Purkinje cell (primary cell): ENCODE data around the gene ZNF689. TPM values are rescaled to one million over a fixed set of nuclear protein-coding genes. Genes with fewer than 3 reads are reported as not detected.

Source experiments
- polyA plus RNA-seq: library from polyadenylated mRNA; unstranded; fragments of >200 nt; fragmentation: Nextera tagmentation; gene quantifications from 2 replicates; pipeline ENCODE4 v1.2.1, GENCODE V29; 2014

Gene ZNF689
- polyA plus RNA-seq = 0.94 and 1.2 TPM in 2 replicates

GRCh38 chr16:30609926-30610839 lies at the start of gene ZNF689:
TSS of gene ZNF689 (minus strand) at chr16:30610389. CDS start at chr16:30610041, 348 bp downstream.

GRCh38 chr16:30657866-30658730 lies 47.9 kb upstream of the ZNF689 start, which contains the start of gene FBRS:
TSS of gene FBRS (plus strand) at chr16:30658431. CDS start at chr16:30659519, 1,088 bp downstream.

GRCh38 chr16:30650369-30651123 lies 40.4 kb upstream of the ZNF689 start, which contains the start of gene PRR14:
TSS of gene PRR14 (plus strand) at chr16:30650960. CDS start at chr16:30651646, 686 bp downstream.

GRCh38 chr16:30585400-30586191 lies 24.6 kb downstream of the ZNF689 start, which contains the start of gene ZNF785:
TSS of gene ZNF785 (minus strand) at chr16:30585697. CDS start at chr16:30585611, 86 bp downstream.

GRCh38 chr16:30571445-30572322 lies 38.5 kb downstream of the ZNF689 start, which contains the start of gene ZNF688:
TSS of gene ZNF688 (minus strand) at chr16:30571714. CDS start at chr16:30571629, 85 bp downstream.

GRCh38 chr16:30557957-30558788 lies 52.0 kb downstream of the ZNF689 start, which contains the start of gene ZNF764:
TSS of gene ZNF764 (minus strand) at chr16:30558374. CDS start at chr16:30558182, 192 bp downstream.

Other genes with a start within 250 kb of the ZNF689 start
- 4.2 and 5.3 TPM in 2 replicates for gene TBC1D10B, start 239.9 kb downstream of the ZNF689 start, polyA plus RNA-seq
- not detected in 2 replicates for gene MYL11, start 235.6 kb downstream of the ZNF689 start, polyA plus RNA-seq
- not detected in 2 replicates for gene SEPTIN1, start 227.8 kb downstream of the ZNF689 start, polyA plus RNA-seq
- gene ZNF48, start 215.0 kb downstream of the ZNF689 start, polyA plus RNA-seq = 1.3 and 1.6 TPM in 2 replicates
- 3.1 and 3.9 TPM in 2 replicates for gene ZNF771, start 202.8 kb downstream of the ZNF689 start, polyA plus RNA-seq
- 14.3 and 19.1 TPM in 2 replicates for gene DCTPP1, start 180.4 kb downstream of the ZNF689 start, polyA plus RNA-seq
- gene SEPHS2, start 164.5 kb downstream of the ZNF689 start, polyA plus RNA-seq = 24.3 and 24.4 TPM in 2 replicates
- not detected in 2 replicates for gene ITGAL, start 137.6 kb downstream of the ZNF689 start, polyA plus RNA-seq
- 0.38 TPM in 1 of 2 replicates, not detected in the other for gene ZNF768, start 83.8 kb downstream of the ZNF689 start, polyA plus RNA-seq
- 0.42 and 1.1 TPM in 2 replicates for gene ZNF747, start 75.5 kb downstream of the ZNF689 start, polyA plus RNA-seq
- gene ZNF764, start 52.0 kb downstream of the ZNF689 start, polyA plus RNA-seq = 0.20 and 0.67 TPM in 2 replicates
- 1.0 and 1.2 TPM in 2 replicates for gene ZNF688, start 38.7 kb downstream of the ZNF689 start, polyA plus RNA-seq
- gene ZNF785, start 24.7 kb downstream of the ZNF689 start, polyA plus RNA-seq = 0.36 and 1.1 TPM in 2 replicates
- 1.2 and 12.7 TPM in 2 replicates for gene PRR14, start 40.6 kb upstream of the ZNF689 start, polyA plus RNA-seq
- gene FBRS, start 48.0 kb upstream of the ZNF689 start, polyA plus RNA-seq = 0.20 and 0.52 TPM in 2 replicates
- gene SRCAP, start 88.8 kb upstream of the ZNF689 start, polyA plus RNA-seq = 0.15 and 1.7 TPM in 2 replicates
- gene PHKG2, start 138.0 kb upstream of the ZNF689 start, polyA plus RNA-seq = 18.5 and 19.1 TPM in 2 replicates
- 0.87 and 6.6 TPM in 2 replicates for gene CFAP119, start 151.7 kb upstream of the ZNF689 start, polyA plus RNA-seq
- 21.7 and 28.7 TPM in 2 replicates for gene RNF40, start 151.9 kb upstream of the ZNF689 start, polyA plus RNA-seq
- 0.67 and 1.4 TPM in 2 replicates for gene ZNF629, start 176.8 kb upstream of the ZNF689 start, polyA plus RNA-seq